H1 (cell line): Measurements from ENCODE around the gene JAG2. TPM values are rescaled to one million over a fixed set of nuclear protein-coding genes. Genes with fewer than 3 reads are reported as not detected.

Source experiments
- CTCF ChIA-PET: fragments of 300-600 bp; sonication (Branson Sonifier 250); formaldehyde crosslinking; loops from one replicate; lab custom pipeline; 2021; ENCODE audit not compliant: partially characterized antibody; lab: Charles Lee
- POLR2A ChIA-PET: fragments of 300-600 bp; sonication (Branson Sonifier 250); formaldehyde crosslinking; loops from one replicate; lab custom pipeline; 2021; ENCODE audit warnings: inconsistent platforms; ENCODE audit not compliant: partially characterized antibody; lab: Charles Lee
- DNase-seq, 2 experiments: peaks; one replicate each; pipeline versions ENCODE4 v3.0.0 to v3.0.0-alpha.2; 2010 to 2022; ENCODE audit warnings: low spot score in 2 of 2, low read depth in 1 of 2, mixed read lengths in 1 of 2
- FAIRE-seq: peaks from 2 replicates; lab custom pipeline; 2011; peaks lifted over from hg19 to GRCh38; lab: Jason Lieb, UNC
- H2AFZ ChIP-seq: 2 replicates; pipeline ENCODE4 v1.8.1; 2012; ENCODE audit warnings: low read length, inconsistent platforms
- H2AK5ac ChIP-seq: 2 replicates; pipeline ENCODE4 v1.6.1; 2013; ENCODE audit warnings: low read depth, low read length
- H2BK120ac ChIP-seq: replicated peaks from 2 replicates; pipeline ENCODE3; 2013; ENCODE audit warnings: low read depth, low read length, inconsistent platforms
- H2BK12ac ChIP-seq: 2 replicates; pipeline ENCODE4 v1.6.1; 2013; ENCODE audit warnings: low read depth, low read length
- H2BK15ac ChIP-seq: 2 replicates; pipeline ENCODE4 v1.6.1; 2013; ENCODE audit warnings: low read length
- H2BK20ac ChIP-seq: 2 replicates; pipeline ENCODE4 v1.6.1; 2013; ENCODE audit warnings: low read length
- H2BK5ac ChIP-seq: 2 replicates; pipeline ENCODE4 v1.6.1; 2013; ENCODE audit warnings: low read depth, low read length
- H3K14ac ChIP-seq: 2 replicates; pipeline ENCODE4 v1.6.1; 2013; ENCODE audit warnings: inconsistent platforms; ENCODE audit not compliant: insufficient read length
- H3K18ac ChIP-seq: 2 replicates; pipeline ENCODE4 v1.6.1; 2013; ENCODE audit warnings: low read length; ENCODE audit errors: extremely low read depth
- H3K23ac ChIP-seq: 2 replicates; pipeline ENCODE4 v1.6.1; 2013; ENCODE audit warnings: inconsistent platforms; ENCODE audit not compliant: insufficient read length
- H3K23me2 ChIP-seq: 2 replicates; pipeline ENCODE4 v1.6.1; 2013; ENCODE audit warnings: low read depth, low read length
- H3K27ac ChIP-seq: 2 replicates; pipeline ENCODE4 v1.6.1; 2011; ENCODE audit warnings: low read depth, low read length, inconsistent platforms
- H3K27me3 ChIP-seq, 4 experiments: replicated peaks in 1 of 4; 1 replicate in 1 of 4; 2 replicates in 3 of 4; pipeline versions ENCODE4 v1.6.1 to v1.8.1; 2011 to 2013; ENCODE audit warnings: low read length in 3 of 4, mild to moderate bottlenecking in 3 of 4, inconsistent platforms in 2 of 4, mixed read lengths in 2 of 4, moderate library complexity in 1 of 4; ENCODE audit not compliant: control insufficient read depth in 3 of 4, insufficient read depth in 3 of 4; ENCODE audit errors: extremely low read depth in 1 of 4
- H3K36me3 ChIP-seq, 4 experiments: 2 replicates each; pipeline versions ENCODE4 v1.6.1 to v1.8.1; 2011 to 2013; ENCODE audit warnings: mild to moderate bottlenecking in 4 of 4, low read length in 3 of 4, moderate library complexity in 2 of 4, control low read depth in 1 of 4, inconsistent platforms in 1 of 4; ENCODE audit not compliant: insufficient read depth in 4 of 4, control insufficient read depth in 2 of 4
- H3K4ac ChIP-seq: replicated peaks from 2 replicates; pipeline ENCODE3; 2013; ENCODE audit warnings: low read length, low read depth, mixed read lengths, inconsistent platforms; ENCODE audit not compliant: insufficient read length
- H3K4me1 ChIP-seq, 4 experiments: replicated peaks in 1 of 4; 1 replicate in 1 of 4; 2 replicates in 3 of 4; pipeline versions ENCODE4 v1.6.1 to v1.8.1; 2011 to 2013; ENCODE audit warnings: low read length in 3 of 4, inconsistent platforms in 2 of 4, mixed read lengths in 1 of 4; ENCODE audit not compliant: insufficient read depth in 4 of 4, control insufficient read depth in 3 of 4
- H3K4me2 ChIP-seq, 2 experiments: 2 replicates each; pipeline versions ENCODE4 v1.6.1 to v1.8.1; 2011 to 2013; ENCODE audit warnings: low read depth in 2 of 2, low read length in 2 of 2, control low read depth in 1 of 2, inconsistent platforms in 1 of 2, mild to moderate bottlenecking in 1 of 2; ENCODE audit not compliant: insufficient read depth in 1 of 2
- H3K4me3 ChIP-seq, 4 experiments: fragments of 200-600, 300-600 bp in 1 of 4; sonication (generic), shearing (Covaris generic), sonication (Bioruptor Twin) in 1 of 4; 2 replicates each; pipeline versions ENCODE4 v1.5.1 to v1.8.1; 2011 to 2016; ENCODE audit warnings: low read length in 4 of 4, low read depth in 3 of 4, control low read depth in 2 of 4, inconsistent platforms in 2 of 4, mild to moderate bottlenecking in 2 of 4, mixed read lengths in 1 of 4, moderate library complexity in 1 of 4; ENCODE audit not compliant: insufficient read depth in 2 of 4; ENCODE audit errors: extremely low read depth in 1 of 4
- H3K56ac ChIP-seq: replicated peaks from 2 replicates; pipeline ENCODE3; 2013; ENCODE audit warnings: low read depth, mild to moderate bottlenecking, mixed read lengths, low read length, inconsistent platforms; ENCODE audit not compliant: insufficient read length
- H3K79me1 ChIP-seq: 2 replicates; pipeline ENCODE4 v1.6.1; 2013; ENCODE audit warnings: low read depth, low read length, control low read depth
- H3K79me2 ChIP-seq, 2 experiments: 2 replicates each; pipeline versions ENCODE4 v1.6.1 to v1.8.1; 2012 to 2013; ENCODE audit warnings: low read length in 2 of 2, mild to moderate bottlenecking in 2 of 2, inconsistent platforms in 1 of 2; ENCODE audit not compliant: insufficient read depth in 2 of 2, control insufficient read depth in 1 of 2
- H3K9ac ChIP-seq, 4 experiments: replicated peaks in 1 of 4; 1 replicate in 1 of 4; 2 replicates in 3 of 4; pipeline versions ENCODE4 v1.6.1 to v1.8.1; 2011 to 2013; ENCODE audit warnings: low read depth in 3 of 4, low read length in 3 of 4, control low read depth in 2 of 4, mild to moderate bottlenecking in 2 of 4, moderate library complexity in 2 of 4, inconsistent platforms in 1 of 4; ENCODE audit errors: extremely low read depth in 1 of 4
- H3K9me3 ChIP-seq, 2 experiments: 2 replicates each; pipeline versions ENCODE4 v1.6.1 to v1.8.1; 2012 to 2013; ENCODE audit warnings: mild to moderate bottlenecking in 2 of 2, moderate library complexity in 2 of 2, control low read depth in 1 of 2, inconsistent platforms in 1 of 2, low read depth in 1 of 2, low read length in 1 of 2, mixed read lengths in 1 of 2; ENCODE audit not compliant: insufficient read depth in 2 of 2
- H4K20me1 ChIP-seq, 2 experiments: replicated peaks in 1 of 2; 2 replicates each; pipeline versions ENCODE3 to v1.8.1; 2011 to 2013; ENCODE audit warnings: inconsistent platforms in 2 of 2, low read length in 2 of 2, mild to moderate bottlenecking in 1 of 2; ENCODE audit not compliant: insufficient read depth in 2 of 2, control insufficient read depth in 1 of 2
- H4K5ac ChIP-seq: 2 replicates; pipeline ENCODE4 v1.6.1; 2013; ENCODE audit warnings: low read length, low read depth, mixed read lengths, inconsistent platforms; ENCODE audit not compliant: insufficient read length
- H4K8ac ChIP-seq: 2 replicates; pipeline ENCODE4 v1.8.0; 2013; ENCODE audit warnings: mild to moderate bottlenecking, moderate library complexity, low read length, inconsistent platforms; ENCODE audit not compliant: insufficient read depth; ENCODE audit errors: extremely low read depth
- H4K91ac ChIP-seq: replicated peaks from 2 replicates; pipeline ENCODE3; 2013; ENCODE audit warnings: low read length, mixed read lengths, inconsistent platforms; ENCODE audit not compliant: insufficient read length
- BRCA1 ChIP-seq: IDR thresholded peaks from 2 replicates; pipeline ENCODE4 v1.6.1; 2012; ENCODE audit warnings: low read depth, low read length, improper control_type of control experiment
- CBX5 ChIP-seq: fragments of 300-800, 300-1000 bp; sonication (generic); IDR thresholded peaks from 2 replicates; pipeline ENCODE4 v1.7.1; 2016; ENCODE audit warnings: antibody characterized with exemption, low read length, low read depth
- EP300 ChIP-seq, 2 experiments: IDR thresholded peaks; 1 replicate in 1 of 2; 2 replicates in 1 of 2; pipeline ENCODE4 v1.6.1; 2011 to 2012; ENCODE audit warnings: low read depth in 2 of 2, low read length in 2 of 2, mild to moderate bottlenecking in 2 of 2, borderline replicate concordance in 1 of 2, inconsistent platforms in 1 of 2, moderate library complexity in 1 of 2
- GTF2F1 ChIP-seq: IDR thresholded peaks from 2 replicates; pipeline ENCODE4 v1.6.1; 2012; ENCODE audit warnings: low read depth, low read length, improper control_type of control experiment, borderline replicate concordance
- JUN ChIP-seq: IDR thresholded peaks from 2 replicates; pipeline ENCODE4 v1.6.1; 2011; ENCODE audit warnings: low read depth, mild to moderate bottlenecking, improper control_type of control experiment, low read length
- POLR2AphosphoS5 ChIP-seq: IDR thresholded peaks from 2 replicates; pipeline ENCODE4 v1.6.1; 2011; ENCODE audit warnings: low read depth, low read length
- RAD21 ChIP-seq, 2 experiments: IDR thresholded peaks in 1 of 2; conservative IDR thresholded peaks in 1 of 2; 2 replicates each; pipeline ENCODE4 v1.6.1; 2011; ENCODE audit warnings: low read depth in 2 of 2, low read length in 2 of 2, improper control_type of control experiment in 1 of 2, inconsistent platforms in 1 of 2, mild to moderate bottlenecking in 1 of 2, moderate library complexity in 1 of 2
- RFX5 ChIP-seq: IDR thresholded peaks from 2 replicates; pipeline ENCODE4 v1.6.1; 2011; ENCODE audit warnings: low read depth, low read length, improper control_type of control experiment, borderline replicate concordance
- SAP30 ChIP-seq: fragments of 300-600 bp; sonication (generic); IDR thresholded peaks from 2 replicates; pipeline ENCODE4 v1.7.1; 2012; ENCODE audit warnings: low read length, moderate library complexity, mild to moderate bottlenecking, inconsistent platforms; ENCODE audit not compliant: insufficient read depth, insufficient replicate concordance
- SP4 ChIP-seq: IDR thresholded peaks from 2 replicates; pipeline ENCODE4 v1.6.1; 2012; ENCODE audit warnings: low read length, inconsistent platforms
- TEAD4 ChIP-seq: IDR thresholded peaks from 2 replicates; pipeline ENCODE4 v1.6.1; 2012; ENCODE audit warnings: low read depth, low read length, inconsistent platforms, mixed read lengths
- YY1 ChIP-seq: IDR thresholded peaks from 2 replicates; pipeline ENCODE4 v1.6.1; 2011; ENCODE audit warnings: low read depth, mild to moderate bottlenecking, low read length
- WGBS, 2 experiments: shearing (Covaris generic) in 1 of 2; methylation state at CpG; one replicate each; pipeline versions ENCODE4 v1.1.6 to v1.1.7; 2013 to 2015; ENCODE audit warnings: low lambda C conversion rate in 2 of 2, mixed read lengths in 2 of 2, inconsistent platforms in 1 of 2, low coverage in 1 of 2, missing lambda C conversion rate in 1 of 2; ENCODE audit not compliant: insufficient replicate concordance in 2 of 2, insufficient coverage in 1 of 2, insufficient read length in 1 of 2; ENCODE audit errors: extremely low coverage in 1 of 2, missing lambda C conversion rate in 1 of 2; 5-methylcytosine and 5-hydroxymethylcytosine counted together
- polyA plus RNA-seq, 7 experiments: library from polyadenylated mRNA; depleted of rRNA in 3 of 7; stranded (reverse) in 5 of 7; unstranded in 2 of 7; fragments of >200 nt in 5 of 7; fragments of 200-250 nt in 2 of 7; gene quantifications; 1 replicate in 5 of 7; 2 replicates in 1 of 7; 4 replicates in 1 of 7; pipeline versions ENCODE4 v1.2.1 to v1.2.3, GENCODE V29; 2011 to 2013; ENCODE audit warnings: missing spikeins in 2 of 7, mixed read lengths in 2 of 7
- total RNA-seq: library from RNA; stranded (reverse); fragmentation: NEBNext Ultra II Directional; extraction: Animal tissue kit (Norgen Biotek cat#: 25700); gene quantifications from 2 replicates; pipeline ENCODE4 v1.2.1, GENCODE V29; 2021

The JAG2 gene
- total and polyA plus RNA-seq, 2 of the 8 experiments (the other 6 are each of a cell fraction or from before 2014, with no cell fraction given) = 2.8 to 6.2 TPM

DNA sequence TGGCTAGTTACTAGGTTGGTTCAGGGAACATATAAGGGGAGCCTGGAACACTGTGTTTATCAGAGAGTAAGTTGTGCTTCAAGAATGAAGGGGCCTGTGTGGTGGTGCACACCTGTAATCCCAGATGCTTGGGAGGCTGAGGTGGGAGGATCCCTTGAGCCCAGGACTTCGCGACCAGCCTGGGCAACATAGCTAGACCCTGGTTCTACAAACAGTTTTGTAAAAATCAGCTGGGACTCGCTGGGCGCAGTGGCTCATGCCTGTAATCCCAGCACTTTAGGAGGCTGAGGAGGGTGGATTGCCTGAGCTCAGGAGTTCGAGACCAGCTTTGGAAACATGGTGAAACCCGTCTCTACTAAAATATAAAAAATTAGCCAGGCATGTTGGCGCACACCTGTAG is 61.2 kb downstream of the JAG2 start:
- Histone ChIP-seq H4K20me1 (no peaks in the 10 kb centered on the region), H3K23me2 (no peaks in the 10 kb centered on the region), H3K56ac (no peak overlapping the region), H2BK12ac (no peak overlapping the region), H3K18ac (no peak overlapping the region), H4K91ac (no peak overlapping the region), H3K4me3 (no peak overlapping the region), H2AFZ (no peak overlapping the region), H3K9me3 (peaks cover 0 to 6% of the 10 kb centered on the region in 2 experiments; a peak in 2 of 4 replicates), H3K79me2 (no peaks in the 10 kb centered on the region), H3K36me3 (no peaks in the 10 kb centered on the region), H3K4me1 (no peaks in the 10 kb centered on the region), H2BK120ac (no peak overlapping the region), H3K4ac (no peak overlapping the region), H2BK5ac (no peak overlapping the region), H3K27me3 (no peaks in the 10 kb centered on the region; a peak in 1 of 7 replicates), H2BK15ac (no peak overlapping the region), H3K79me1 (no peaks in the 10 kb centered on the region), H3K14ac (no peak overlapping the region), H4K8ac (no peak overlapping the region), H2BK20ac (no peak overlapping the region), H3K9ac (no peak overlapping the region), H3K4me2 (no peak overlapping the region), H3K23ac (no peak overlapping the region), H3K27ac (no peak overlapping the region), H2AK5ac (no peak overlapping the region), H4K5ac (no peak overlapping the region)
- ChIA-PET POLR2A (no interaction called here), CTCF (interaction anchor here (0.8 to 1.2 kb wide), 3 partner anchors 10 to 211 kb away, joined by 3 read pairs; no protein-coding TSS in a partner anchor)
- no peak for FAIRE-seq
- TF ChIP-seq SP4 (no peak), EP300 (IDR thresholded peaks at IDR 0.05; ENCODE audit: borderline replicate concordance in 1 of 2, low read depth in 2 of 2, low read length in 2 of 2) (no peak), RFX5 (no peak), JUN (no peak), BRCA1 (no peak), SAP30 (no peak), POLR2AphosphoS5 (no peak), YY1 (no peak), TEAD4 (no peak), GTF2F1 (no peak), RAD21 (IDR thresholded peaks at IDR 0.05 in 1 of 2, conservative IDR thresholded peaks at IDR 0.05 in 1 of 2; ENCODE audit: low read depth in 2 of 2, low read length in 2 of 2) (no peak), CBX5 (no peak)
- no peak for DNase-seq
- 86% methylated on average over 7 of the region's 7 CpGs; no CpG with 5 or more reads in 1 of the 2 experiments for WGBS, 2 experiments
